HG03159 (cell line): Measurements from ENCODE around the gene ATXN1.

ENCODE experiments used
- ATAC-seq: cut with Tn5 transposase; IDR thresholded peaks from one replicate; pipeline ENCODE4 v1.9.1; 2021; ENCODE audit warnings: mild to moderate bottlenecking, moderate library complexity; ENCODE audit not compliant: unreplicated experiment

Gene ATXN1

GRCh38 chr6:16254535-16254934 lies 506.7 kb downstream of the ATXN1 start:
- no peak for ATAC-seq

DNA sequence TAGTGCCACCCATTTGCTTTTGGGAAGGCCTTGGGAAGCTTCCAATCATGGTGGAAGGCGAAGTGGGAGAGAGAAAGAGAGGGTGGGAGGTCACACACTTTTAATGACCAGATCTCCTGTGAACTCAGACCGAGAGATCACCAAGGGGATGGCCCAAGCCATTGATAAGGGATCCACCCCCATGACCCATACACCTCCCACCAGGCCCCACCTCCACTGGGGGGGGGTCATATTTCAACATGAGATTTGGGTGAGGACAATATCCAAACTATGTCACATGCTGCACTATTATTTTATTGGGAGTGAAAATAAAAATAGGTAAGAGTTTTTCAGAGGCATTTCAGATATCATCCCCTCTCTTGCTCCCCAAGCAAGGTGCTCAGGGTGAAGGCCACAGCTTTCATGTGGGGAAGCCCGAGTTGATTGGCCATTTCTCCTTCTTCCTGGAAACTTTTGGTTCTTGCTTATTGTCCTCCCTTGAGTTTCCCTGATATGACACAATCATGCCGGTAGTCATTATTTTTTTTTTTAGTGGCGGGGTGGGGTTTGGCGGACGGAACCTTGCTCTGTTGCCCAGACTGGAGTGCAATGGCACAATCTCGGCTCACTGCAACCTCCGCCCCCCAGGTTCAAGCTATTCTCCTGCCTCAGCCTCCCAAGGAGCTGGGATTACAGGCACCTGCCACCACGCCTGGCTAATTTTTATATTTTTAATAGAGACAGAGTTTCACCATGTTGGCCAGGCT lies 507.7 kb downstream of the ATXN1 start:
- ATAC-seq = no peak

DNA sequence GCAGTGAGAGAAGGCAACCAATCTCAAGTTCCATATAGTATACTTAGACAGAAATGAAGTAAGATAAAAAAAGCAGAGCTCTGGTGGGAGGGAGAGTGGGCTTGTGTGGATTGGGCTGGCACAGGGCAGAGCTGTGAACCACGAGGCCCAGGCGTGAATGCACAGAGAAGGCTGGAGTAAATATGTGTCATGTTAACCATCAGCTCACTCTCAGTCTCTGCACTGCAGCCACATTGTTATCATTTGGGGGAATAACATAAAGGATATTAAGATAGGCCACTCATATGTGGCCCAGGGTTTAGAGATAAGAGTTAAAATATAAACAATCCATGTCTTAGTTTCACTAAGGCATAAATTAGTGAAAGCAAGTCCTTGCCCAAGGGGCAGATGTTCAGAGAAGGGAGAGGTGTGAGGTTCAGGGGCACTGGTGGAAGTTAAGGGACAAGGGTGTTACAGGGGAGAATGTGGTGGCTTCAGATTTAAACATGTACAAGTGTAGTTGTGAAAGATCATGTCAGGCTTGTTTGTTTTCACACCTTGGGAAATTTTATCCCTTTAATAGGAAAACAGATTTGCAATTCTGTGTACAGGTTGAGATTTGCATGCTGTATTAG lies 508.5 kb downstream of the ATXN1 start:
- ATAC-seq = no peak

DNA sequence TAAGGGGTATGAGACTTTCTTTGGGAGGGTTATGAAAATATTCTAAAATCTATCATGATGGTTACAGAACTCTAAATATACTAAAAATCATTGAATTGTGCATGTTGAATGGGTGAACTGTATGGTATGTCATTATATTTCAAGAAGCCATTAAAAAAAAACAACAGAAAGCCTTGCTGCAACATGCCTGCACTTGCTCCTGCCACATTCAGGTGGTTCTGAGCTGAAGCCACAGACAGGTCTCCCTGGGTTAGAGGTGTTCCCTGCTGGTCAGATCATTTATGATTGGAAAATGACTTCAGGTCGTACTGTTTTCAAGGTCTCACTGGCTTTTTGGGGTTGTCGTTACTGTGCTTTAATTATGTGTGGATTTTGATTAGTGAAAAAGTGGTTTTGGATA lies 509.6 kb downstream of the ATXN1 start:
- no peak for ATAC-seq

- ATAC-seq = no peak
Measured at GRCh38 chr6:16249971-16250370, 511.3 kb downstream of the ATXN1 start.
